HepG2 (cell line): ENCODE data around the gene SYCE3.

ENCODE experiments used
- CHD4 ChIP-seq: fragments of 200-600 bp; sonication (generic); IDR thresholded peaks from 2 replicates; pipeline ENCODE4 v1.7.0; 2017; ENCODE audit warnings: mild to moderate bottlenecking, low read length, borderline replicate concordance
- IRF1 ChIP-seq: sonication (generic); formaldehyde crosslinking; IDR thresholded peaks from 2 replicates; pipeline ENCODE4 v1.4.0; 2020; ENCODE audit warnings: low read depth, mild to moderate bottlenecking, missing genetic modification reagents
- NFE2L2 ChIP-seq: fragments of 150-350 bp; IDR thresholded peaks from 2 replicates; pipeline ENCODE4 v1.6.1; 2014; ENCODE audit warnings: low read length
- NFIC ChIP-seq: IDR thresholded peaks from 2 replicates; pipeline ENCODE4 v1.6.1; 2012; ENCODE audit warnings: mild to moderate bottlenecking, low read length, inconsistent platforms
- POLR2A ChIP-seq, 2 experiments: IDR thresholded peaks; 2 replicates each; pipeline ENCODE4 v1.6.1; 2011; ENCODE audit warnings: low read depth in 2 of 2, low read length in 2 of 2, mild to moderate bottlenecking in 1 of 2, moderate library complexity in 1 of 2; ENCODE audit not compliant: insufficient read depth in 1 of 2
- RFX1 ChIP-seq: fragments of 450-650 bp; IDR thresholded peaks from 2 replicates; pipeline ENCODE4 v1.6.1; 2017
- SP1 ChIP-seq, 2 experiments: fragments of 450-650 bp in 1 of 2; sonication (generic) in 1 of 2; formaldehyde crosslinking in 1 of 2; IDR thresholded peaks; 2 replicates each; pipeline versions ENCODE4 v1.4.0 to v1.6.1; 2016 to 2020; ENCODE audit warnings: missing genetic modification reagents in 1 of 2
- ZNF512 ChIP-seq: sonication (generic); formaldehyde crosslinking; IDR thresholded peaks from 2 replicates; pipeline ENCODE4 v1.4.0; 2020; ENCODE audit warnings: mild to moderate bottlenecking, missing genetic modification reagents
- TF ChIP-seq, protein P1 (sequence below): sonication (generic); formaldehyde crosslinking; IDR thresholded peaks from 2 replicates; pipeline ENCODE4 v1.5.0; 2020; ENCODE audit warnings: mild to moderate bottlenecking, missing genetic modification reagents, moderate library complexity
- TF ChIP-seq, protein P2 (sequence below): sonication (generic); formaldehyde crosslinking; IDR thresholded peaks from one replicate; pipeline ENCODE4 v1.5.1; 2020; ENCODE audit warnings: mild to moderate bottlenecking, missing genetic modification reagents; ENCODE audit errors: not compliant biosample characterization

DNA sequence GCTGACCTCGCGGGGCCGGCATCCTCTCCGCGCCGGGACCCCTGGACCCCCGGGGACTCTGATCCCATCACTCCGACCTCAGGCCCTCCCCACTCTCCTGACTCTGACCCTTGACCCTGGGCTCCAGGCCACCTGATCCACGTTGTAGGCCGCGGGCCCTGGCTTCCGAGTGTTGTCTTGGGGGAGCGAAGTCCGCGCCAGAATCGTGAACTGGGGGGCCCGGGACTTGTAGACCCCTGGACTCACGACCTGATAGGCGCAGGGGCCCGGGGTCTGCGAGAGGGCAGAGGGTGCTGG lies 32.2 kb downstream of the SYCE3 start:
- TF ChIP-seq RFX1 (no peak), NFIC (no peak), NFE2L2 (no peak), CHD4 (no peak), POLR2A (IDR thresholded peaks at IDR 0.05; ENCODE audit: insufficient read depth in 1 of 2, low read depth in 2 of 2, low read length in 2 of 2) (no peak), SP1 (IDR thresholded peaks at IDR 0.05) (no peak), SP1 (CRISPR knock-in tag; IDR thresholded peaks at IDR 0.05) (no peak), IRF1 (CRISPR knock-in tag) (no peak), ZNF512 (CRISPR knock-in tag) (no peak)
- TF ChIP-seq, protein P1, sequence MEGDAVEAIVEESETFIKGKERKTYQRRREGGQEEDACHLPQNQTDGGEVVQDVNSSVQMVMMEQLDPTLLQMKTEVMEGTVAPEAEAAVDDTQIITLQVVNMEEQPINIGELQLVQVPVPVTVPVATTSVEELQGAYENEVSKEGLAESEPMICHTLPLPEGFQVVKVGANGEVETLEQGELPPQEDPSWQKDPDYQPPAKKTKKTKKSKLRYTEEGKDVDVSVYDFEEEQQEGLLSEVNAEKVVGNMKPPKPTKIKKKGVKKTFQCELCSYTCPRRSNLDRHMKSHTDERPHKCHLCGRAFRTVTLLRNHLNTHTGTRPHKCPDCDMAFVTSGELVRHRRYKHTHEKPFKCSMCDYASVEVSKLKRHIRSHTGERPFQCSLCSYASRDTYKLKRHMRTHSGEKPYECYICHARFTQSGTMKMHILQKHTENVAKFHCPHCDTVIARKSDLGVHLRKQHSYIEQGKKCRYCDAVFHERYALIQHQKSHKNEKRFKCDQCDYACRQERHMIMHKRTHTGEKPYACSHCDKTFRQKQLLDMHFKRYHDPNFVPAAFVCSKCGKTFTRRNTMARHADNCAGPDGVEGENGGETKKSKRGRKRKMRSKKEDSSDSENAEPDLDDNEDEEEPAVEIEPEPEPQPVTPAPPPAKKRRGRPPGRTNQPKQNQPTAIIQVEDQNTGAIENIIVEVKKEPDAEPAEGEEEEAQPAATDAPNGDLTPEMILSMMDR (CRISPR knock-in tag): no peak
- TF ChIP-seq, protein P2, sequence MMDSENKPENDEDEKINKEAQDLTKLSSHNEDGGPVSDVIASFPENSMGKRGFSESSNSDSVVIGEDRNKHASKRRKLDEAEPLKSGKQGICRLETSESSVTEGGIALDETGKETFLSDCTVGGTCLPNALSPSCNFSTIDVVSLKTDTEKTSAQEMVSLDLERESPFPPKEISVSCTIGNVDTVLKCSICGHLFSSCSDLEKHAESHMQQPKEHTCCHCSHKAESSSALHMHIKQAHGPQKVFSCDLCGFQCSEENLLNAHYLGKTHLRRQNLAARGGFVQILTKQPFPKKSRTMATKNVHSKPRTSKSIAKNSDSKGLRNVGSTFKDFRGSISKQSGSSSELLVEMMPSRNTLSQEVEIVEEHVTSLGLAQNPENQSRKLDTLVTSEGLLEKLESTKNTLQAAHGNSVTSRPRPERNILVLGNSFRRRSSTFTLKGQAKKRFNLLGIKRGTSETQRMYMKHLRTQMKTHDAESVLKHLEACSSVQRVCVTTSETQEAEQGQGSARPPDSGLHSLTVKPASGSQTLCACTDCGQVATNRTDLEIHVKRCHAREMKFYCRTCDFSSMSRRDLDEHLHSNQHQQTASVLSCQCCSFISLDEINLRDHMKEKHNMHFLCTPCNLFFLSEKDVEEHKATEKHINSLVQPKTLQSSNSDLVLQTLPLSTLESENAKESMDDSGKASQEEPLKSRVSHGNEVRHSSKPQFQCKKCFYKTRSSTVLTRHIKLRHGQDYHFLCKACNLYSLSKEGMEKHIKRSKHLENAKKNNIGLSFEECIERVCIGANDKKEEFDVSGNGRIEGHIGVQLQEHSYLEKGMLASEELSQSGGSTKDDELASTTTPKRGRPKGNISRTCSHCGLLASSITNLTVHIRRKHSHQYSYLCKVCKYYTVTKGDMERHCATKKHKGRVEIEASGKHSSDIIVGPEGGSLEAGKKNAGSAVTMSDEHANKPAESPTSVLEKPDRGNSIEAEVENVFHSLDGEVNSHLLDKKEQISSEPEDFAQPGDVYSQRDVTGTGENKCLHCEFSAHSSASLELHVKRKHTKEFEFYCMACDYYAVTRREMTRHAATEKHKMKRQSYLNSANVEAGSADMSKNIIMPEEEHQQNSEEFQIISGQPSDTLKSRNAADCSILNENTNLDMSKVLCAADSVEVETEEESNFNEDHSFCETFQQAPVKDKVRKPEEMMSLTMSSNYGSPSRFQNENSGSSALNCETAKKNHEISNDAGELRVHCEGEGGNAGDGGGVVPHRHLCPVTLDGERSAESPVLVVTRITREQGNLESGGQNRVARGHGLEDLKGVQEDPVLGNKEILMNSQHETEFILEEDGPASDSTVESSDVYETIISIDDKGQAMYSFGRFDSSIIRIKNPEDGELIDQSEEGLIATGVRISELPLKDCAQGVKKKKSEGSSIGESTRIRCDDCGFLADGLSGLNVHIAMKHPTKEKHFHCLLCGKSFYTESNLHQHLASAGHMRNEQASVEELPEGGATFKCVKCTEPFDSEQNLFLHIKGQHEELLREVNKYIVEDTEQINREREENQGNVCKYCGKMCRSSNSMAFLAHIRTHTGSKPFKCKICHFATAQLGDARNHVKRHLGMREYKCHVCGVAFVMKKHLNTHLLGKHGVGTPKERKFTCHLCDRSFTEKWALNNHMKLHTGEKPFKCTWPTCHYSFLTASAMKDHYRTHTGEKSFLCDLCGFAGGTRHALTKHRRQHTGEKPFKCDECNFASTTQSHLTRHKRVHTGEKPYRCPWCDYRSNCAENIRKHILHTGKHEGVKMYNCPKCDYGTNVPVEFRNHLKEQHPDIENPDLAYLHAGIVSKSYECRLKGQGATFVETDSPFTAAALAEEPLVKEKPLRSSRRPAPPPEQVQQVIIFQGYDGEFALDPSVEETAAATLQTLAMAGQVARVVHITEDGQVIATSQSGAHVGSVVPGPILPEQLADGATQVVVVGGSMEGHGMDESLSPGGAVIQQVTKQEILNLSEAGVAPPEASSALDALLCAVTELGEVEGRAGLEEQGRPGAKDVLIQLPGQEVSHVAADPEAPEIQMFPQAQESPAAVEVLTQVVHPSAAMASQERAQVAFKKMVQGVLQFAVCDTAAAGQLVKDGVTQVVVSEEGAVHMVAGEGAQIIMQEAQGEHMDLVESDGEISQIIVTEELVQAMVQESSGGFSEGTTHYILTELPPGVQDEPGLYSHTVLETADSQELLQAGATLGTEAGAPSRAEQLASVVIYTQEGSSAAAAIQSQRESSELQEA (CRISPR knock-in tag): no peak
